GM19023 (cell line): Measurements from ENCODE around the gene AP1B1.
"Not testable (repeated sequence)": the region's sequence is repeated elsewhere in the genome, so short reads cannot be mapped to it uniquely, and the experiment has no call there.

Source experiments
- ATAC-seq: cut with Tn5 transposase; IDR thresholded peaks from one replicate; pipeline ENCODE4 v1.9.1; 2021; ENCODE audit warnings: mild to moderate bottlenecking, moderate library complexity; ENCODE audit not compliant: unreplicated experiment

Gene AP1B1

DNA sequence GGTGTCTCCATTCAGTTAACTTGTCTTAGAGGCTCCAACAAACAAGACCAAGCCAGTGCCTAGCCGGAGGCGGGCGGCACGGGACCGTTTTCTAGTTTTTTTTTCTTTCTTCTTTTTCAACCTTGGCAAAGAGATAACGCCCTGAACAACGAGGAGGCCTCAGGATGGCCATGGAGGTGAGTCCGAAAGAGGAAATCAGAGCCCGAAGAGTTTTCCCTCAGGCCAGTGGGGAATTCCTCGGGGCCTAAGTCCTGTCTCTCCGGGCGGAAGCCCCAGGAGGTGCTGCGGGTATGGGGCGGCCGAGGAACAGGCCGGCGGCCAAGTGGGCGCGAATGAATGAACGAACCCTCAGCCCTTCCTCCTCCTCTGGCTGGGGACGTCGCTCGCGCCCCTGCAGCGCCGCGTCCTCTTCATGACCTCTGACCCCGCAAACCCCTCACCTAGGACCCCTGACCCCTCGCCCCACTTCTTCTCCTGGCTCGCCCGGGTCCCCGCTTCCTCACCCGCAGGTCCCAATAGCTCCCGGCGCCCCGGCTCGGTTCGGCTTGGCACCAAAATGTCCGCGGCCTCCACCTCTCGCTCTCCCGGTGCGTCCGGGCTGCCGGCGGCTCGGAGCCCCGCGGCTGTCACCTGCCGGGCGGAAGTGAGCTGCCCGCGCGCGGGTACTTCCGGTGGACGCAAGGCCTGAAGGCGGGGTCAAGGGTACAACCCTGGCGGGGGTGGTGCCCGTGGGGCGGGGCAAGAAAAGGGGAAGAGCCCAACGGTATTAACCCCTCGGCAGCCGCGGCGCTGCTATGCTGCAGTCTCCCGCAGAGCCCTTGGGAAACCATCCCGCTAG, at the start of gene AP1B1:
AP1B1 (minus strand) TSS at position 650 of the 838 bp plus-strand sequence. CDS start 21,327 bp downstream, outside the sequence.
- peak; percentile 93 for ATAC-seq

DNA sequence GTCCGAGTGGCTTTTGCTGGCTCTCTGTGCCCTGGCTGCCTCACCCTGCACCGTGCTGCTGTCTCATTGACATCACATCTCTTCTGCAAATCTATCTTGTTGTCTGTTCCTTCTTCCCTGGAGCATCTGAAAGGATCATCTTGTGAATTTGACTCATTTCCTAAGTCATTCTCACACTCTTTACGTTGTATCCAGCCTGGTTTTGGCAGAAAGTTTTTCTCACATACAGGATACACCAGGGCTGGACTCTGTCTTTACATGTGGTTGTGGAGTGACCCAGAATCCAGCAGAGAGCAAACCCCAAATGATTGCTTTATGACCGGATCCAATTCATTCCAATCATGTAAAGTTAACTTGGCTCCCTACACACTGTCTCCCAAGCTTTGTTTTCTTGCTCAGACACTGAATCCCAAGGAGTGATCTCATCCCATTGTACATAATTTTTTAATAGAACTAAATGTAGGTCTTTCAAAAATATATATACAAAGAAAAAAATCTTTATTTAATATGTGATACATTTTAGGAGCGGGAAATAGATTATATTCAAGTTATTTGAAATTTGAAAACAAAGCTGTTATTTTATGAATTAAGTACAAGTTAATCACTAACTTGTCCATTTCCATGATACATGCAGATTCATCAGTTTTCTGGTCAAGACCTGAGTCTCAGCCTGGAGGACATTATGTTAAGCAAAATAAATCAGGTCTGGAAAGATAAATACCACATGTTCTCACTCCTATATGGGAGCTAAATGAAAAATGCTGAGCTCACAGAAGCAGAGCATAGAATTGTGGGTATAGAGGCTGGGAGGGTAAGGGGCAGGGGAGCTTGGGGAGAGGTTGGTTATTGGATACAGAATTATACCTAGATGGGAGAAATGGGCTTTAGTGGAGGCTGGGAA, 47.1 kb upstream of the AP1B1 start:
- ATAC-seq: no peak

DNA sequence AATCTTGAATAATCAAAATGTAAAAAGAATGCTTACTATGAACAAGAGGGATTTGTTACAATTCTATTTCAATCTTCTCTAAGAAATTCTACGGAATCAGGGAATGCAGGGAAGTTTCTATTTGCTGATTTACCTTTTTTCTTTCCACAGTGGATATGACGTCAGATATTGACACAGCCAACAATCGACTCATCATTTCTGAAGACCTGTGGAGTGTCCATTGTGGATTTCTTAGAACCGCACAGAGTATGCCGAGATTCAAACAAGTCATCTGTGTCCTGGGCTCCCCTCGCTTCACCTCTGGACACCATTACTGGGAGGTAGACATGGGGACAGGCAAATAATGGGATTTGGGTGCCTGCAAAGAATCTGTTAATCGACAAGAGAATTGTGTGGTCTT, 45.9 kb upstream of the AP1B1 start:
- ATAC-seq: no peak

DNA sequence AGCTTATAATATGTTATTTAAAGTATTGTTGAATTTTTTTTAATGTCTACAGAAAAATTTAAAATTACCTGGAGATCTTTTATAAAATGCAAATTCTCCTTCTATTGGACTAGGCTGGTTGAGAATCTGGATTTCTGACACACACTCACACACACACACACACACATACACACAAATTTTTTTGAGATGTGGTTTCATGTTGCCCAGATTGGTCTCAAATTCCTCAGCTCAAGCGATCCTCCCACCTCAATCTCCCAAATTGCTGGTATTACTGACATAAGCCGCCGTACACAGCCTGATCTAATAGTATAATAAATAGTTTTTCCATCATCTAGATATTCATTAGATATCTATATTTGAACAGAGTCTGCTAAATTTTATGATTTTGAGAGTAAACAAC, 45.5 kb upstream of the AP1B1 start:
- ATAC-seq: no peak

DNA sequence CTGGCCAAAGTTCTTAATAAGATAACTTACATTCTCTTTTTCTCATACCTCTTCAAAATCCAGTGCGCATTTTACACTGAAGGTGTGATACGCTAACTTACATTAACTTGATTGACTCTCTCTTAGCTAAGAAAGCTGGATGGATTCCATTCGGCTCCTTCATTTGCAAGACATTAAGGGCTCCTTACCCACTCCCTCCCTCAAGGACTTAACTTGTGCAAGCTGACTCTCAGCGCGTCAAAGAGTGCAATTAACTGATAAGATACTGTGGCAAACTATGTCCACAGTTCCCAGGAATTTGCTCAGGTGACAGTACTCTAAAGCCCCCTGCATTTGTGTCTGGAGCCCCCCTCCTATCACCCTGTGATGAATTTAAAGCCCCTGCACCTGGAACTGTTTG, 43.6 kb upstream of the AP1B1 start:
- no peak for ATAC-seq

DNA sequence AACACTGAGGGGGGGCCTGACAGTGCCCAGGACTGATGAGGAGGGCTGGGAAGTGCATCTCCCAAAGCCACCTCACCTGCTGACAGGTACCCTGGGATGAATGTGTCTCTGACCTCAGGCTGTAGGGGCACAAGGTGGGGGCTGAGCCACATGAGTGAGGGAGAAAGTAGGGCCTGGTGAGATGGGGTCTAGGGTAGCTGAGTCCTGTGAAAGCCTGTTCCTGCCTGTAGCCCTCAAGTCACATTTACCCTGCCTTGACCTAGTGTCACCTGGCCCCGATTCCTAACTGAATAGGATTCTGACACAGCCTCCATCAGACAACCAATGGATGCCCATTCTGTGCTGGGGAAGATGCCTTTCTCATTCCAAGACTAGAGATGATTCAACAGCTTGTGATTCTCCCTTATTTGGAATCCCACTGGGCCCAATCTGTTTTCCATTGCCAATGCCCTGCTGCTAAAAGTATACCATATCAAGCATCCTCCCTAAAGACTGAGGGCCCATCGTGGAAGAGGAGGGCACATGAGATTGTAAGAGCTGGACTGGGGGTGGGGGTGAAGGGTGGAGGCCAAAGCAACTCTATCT, 38.9 kb upstream of the AP1B1 start:
- ATAC-seq: no peak

DNA sequence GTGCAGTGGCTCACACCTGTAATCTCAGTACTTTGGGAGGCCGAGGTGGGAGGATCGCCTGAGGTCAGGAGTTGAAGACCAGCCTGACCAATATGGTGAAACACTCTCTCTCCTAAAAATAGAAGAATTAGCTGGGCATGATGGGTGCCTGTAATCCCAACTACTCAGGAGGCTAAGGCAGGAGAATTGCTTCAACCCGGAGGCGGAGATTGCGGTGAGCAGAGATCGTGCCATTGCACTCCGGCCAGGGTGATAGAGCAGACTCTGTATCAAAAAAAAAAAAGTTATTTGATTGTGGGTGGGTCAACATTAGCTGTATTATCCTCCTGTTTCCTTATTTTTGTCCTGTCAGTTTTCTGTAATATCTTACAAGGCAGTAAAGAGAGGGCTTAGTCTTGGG, 38.1 kb upstream of the AP1B1 start:
- ATAC-seq: no peak

DNA sequence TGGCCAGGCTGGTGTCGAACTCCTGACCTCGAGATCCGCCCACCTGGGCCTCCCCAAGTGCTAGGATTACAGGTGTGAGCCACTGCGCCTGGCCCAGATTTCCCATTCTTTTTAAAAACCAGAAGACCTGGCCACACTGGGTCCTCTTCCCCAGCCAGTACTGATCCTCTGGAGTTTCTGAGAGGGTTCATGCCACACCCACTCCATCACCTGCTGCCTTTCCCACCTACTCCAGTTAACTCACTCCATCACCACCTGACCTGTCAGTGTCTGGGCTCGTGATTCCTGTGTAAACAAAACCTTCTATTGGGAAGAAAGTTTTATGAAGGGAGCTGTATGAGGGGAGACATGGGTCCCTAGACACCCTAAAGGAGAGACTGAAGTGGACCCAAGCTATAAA, 30.3 kb upstream of the AP1B1 start:
- not testable (repeated sequence) for ATAC-seq

DNA sequence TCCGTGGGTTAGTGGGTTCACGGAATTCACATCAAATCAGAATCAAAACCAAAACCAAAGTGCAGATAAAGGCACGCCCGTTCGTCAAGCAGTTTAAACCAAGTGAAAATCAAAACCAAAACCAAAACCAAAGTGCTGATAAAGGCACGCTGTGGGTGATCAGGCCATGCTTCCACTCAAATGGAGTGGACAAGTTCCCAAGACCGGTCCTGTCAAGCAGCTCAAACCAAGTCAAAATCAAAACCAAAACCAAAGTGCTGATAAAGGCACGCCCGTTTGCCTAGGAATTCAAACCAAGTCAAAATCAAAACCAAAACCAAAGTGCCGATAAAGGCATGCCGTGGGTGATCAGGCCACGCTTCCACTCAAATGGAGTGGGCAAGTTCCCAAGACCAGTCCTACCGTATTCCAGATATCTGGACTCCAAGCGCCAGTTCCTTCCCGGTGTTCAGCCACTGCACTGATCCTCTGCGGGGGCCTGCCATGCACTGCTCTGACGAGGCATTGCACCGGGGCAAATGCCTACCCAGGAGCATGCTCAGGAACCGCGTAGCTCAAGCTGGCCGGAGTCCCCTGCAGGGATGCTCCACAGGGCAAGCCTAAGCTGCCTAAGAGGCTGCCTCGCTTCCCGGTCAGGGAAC, 26.7 kb upstream of the AP1B1 start:
- not testable (repeated sequence) for ATAC-seq

DNA sequence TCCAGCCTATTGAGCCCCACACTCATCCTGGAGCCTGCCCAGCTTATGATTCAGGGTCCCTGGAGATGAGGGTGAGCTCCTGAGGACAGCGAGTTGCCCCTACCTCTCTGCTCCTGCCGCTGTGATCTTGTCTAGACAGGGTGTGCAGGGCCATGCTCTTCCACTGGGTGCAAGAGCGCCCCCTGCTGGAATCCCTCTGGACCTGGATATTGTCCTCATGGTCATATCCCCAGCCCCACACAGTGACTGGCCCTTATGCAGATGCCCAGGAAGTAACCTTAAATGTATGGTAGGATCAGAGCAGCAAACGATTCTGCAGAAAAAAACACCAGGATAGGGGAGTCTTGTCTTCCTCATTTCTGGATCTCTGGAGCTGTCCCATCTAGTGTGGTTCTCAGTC, 24.4 kb upstream of the AP1B1 start:
- not testable (repeated sequence) for ATAC-seq

DNA sequence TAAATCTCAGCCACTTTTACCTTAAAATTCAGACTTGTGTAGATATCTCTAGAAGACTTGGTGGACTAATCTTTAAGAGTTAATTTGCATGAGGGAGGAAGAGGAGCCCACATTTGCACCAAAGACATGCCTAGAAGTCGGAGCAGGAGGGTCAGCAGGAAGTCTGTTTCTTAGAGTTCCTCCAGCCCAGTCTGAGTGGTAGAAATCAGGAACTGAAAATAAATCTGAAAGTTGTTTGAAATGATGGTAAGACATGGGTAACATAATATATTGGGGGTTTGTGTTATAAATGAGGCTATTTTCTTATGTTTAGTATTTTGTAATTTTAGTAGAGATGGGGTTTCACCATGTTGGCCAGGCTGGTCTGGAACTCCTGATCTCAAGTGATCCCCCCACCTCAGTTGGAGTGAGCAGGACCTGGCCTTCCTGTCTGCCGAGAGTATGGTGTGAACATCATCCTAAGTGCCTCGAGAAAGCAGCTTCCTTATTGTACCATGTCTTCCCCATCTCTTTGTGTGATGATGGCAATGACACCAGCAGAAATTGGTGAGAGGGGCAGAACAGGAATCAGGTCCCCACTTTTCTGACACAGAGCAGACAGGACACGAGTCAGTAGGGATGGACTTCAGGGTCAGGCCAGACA, 23.3 kb upstream of the AP1B1 start:
- not testable (repeated sequence) for ATAC-seq

DNA sequence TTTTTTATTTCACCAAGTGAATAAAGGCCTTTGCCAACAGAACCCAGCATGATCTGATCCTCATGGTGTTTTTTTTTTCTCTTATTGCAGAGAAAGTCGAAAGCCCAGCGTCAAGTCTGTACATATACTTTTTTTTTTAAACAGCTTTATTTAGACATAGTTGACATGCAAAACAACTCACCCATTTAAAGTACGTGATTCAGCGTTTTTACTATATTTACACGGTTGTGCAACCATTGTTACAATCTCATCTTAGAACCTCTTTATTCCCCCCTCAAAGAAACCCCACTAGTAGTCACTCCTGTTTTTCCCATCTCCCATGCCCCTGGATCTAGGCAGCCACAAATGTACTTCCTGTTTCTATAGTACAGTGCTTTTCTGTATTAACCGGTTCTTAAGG, 20.6 kb upstream of the AP1B1 start:
- ATAC-seq: no peak

DNA sequence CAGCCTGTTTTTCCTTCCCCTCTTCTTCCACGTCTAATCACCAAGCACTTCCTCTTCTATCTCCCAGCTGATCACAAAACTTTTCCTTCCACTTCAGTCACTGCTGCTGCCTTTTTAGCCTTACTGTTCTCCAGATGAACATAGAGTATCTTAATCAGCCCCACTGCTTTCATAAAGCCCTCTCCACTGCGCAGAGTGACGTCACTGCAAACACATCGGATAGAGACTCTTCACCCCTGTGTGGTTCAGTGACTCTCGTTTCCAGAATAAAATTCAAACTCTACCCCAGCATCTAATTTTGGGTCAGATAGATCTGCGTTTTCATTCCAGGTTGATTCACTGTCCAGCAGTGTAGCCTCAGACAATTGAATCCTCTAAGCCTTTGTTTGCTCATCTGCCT, 13.2 kb upstream of the AP1B1 start:
- ATAC-seq: not testable (repeated sequence)

DNA sequence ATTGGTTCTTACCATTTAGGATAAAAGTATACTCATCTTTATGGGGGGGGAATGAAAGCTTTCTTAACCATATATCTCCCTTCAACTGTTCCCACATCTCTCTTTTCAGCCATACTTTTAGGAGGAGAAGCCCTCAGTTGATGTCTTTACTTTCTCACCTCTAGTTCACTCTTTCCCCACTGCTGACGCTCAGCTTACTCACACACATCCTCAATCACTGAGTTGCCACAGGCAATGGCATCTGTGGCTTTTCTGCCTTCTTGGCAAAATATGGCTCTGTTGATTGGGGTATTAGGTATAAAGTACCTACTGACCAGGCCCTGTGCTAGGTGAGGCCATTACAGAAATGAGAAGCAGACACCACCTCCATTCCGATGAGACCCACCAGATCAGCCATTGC, 12.2 kb upstream of the AP1B1 start:
- no peak for ATAC-seq

DNA sequence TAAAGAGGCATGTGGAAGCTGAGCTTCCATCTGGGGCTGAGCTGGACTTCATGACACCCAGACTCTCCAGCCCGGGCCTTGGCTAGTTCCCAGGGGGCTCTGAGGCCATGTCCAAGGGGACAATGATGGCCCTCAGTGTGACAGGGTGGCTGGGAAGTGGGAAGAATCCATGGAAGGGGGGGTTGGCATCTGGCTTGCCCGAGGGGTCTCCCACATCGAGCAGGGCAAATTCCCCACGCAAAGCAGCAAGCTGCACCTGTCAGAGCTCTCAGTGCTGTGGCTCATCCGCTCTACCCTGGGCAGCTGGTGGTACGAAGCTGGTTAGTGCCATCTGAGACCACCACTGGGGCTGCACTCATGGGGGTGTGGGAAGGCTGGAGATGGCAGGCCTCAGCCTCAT, 9.4 kb upstream of the AP1B1 start:
- ATAC-seq: no peak

DNA sequence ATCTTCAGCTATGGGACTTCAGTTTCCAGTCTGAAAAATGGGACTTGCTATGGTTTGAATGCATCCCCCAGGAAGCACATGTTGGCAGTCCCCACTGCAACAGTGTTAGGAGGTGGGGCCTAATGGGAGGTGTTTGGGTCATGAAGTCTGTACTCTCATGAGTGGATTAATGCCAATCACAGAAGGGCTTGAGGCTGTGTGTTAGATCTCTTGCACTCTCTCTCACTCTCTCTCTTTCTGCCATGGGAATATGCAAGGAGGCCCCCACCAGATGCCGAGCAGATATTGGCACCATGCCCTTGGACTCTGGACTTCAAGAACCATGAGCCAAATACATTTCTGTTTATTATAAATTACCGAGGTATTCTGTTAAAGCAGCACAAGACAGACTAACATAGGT, 7.8 kb upstream of the AP1B1 start:
- no peak for ATAC-seq

DNA sequence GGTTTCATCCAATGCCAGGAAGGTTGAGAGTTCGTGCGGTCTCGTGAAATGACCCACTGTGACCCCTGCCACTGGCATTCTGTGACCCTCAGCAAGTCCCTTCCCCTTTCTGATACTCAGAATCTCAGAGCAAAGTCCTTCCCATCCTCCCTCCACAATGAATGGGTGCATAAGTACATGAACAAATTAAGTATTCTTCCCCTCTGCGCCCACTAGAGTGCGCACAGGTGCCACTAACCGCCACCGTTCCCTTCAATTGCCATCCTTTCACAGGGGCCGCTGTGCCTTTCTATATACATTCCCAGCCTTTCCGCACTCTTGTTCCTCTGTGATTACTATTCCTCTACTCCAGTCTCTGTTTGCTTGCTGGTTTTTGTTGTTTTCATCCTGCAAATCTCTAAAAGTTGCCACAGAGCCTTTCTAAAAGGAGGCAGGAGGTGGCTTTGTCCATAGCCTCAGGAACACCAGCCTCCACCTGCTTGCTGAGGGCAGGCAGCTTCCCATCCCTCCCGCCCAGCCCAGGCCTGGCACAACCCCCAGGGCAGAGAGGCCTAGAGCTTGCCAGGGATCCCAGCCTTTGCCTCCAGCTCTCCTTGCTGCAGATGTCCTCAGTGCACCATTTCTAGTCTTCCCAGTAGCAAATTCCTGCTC, 6.7 kb upstream of the AP1B1 start:
- ATAC-seq: no peak

DNA sequence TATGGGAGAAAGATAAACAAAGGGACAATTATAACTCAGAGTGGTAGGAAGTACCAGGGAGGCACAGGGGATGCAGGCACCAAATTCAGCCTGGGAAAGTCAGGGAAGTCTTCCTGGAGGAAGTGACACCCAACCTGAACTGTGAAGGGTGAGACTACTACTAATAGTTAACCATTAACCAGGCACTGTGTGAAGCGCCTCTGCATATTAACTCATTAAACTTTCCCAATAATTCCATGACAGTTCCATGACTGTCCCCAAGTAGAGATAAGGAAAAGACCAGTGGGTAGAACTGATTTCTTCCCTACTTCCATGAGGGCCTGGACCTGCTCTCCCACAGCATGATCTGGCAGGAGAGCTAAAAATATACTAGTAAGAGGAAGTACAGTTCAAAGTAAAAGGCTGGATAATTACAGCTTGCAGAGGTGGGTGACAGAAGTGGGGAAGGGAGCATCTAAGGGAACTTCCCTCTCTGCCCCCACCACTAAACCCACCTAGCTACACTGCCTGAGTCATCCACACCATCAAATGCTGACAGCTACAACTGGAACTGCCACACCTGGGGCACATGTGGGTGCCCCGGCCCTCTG, 4.7 kb upstream of the AP1B1 start:
- ATAC-seq: no peak

DNA sequence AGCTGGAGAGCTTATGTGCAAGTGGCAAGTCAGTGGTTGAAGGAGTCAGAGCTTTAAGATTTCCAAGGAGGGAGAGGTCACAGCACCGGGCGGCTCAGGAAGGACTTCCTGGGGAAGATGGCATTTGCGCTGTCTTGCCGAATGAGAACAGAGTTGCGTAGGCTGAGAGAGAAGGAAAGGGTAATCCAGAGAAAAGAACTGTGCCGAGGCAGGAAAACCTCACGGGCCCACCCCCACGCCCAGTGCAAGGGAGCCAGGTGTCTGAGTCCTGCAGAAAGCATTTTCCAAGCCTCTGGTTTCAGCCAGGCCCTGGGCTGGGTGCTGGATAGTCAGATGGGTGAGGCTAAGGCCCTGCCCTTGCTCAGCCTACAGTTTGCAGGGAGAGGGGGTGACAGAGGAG, 3.2 kb upstream of the AP1B1 start:
- no peak for ATAC-seq

DNA sequence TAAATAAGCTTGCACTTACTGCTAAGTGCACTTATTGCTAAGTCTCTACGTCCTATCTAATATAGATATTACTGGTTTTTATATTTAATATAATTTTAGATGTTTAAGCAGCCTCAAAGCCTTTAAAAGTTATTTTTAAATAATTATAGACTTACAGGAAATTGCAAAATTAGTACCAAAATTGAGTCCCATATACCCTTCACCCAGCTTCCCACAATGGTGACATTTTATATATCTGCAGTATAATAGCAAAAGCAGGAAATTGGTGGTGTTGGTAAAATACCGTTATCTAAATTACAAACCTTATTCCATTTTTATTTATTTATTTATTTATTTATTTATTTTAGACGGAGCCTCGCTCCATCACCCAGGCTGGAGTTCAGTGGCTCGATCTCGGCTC, 1.9 kb upstream of the AP1B1 start:
- ATAC-seq: no peak
